GM12892 (cell line): Measurements from ENCODE around the gene CLEC16A.

Experiments
- DNase-seq: peaks from one replicate; pipeline ENCODE4 v3.0.0; 2011; ENCODE audit not compliant: insufficient read length
- FAIRE-seq: peaks from 2 replicates; lab custom pipeline; 2011; peaks lifted over from hg19 to GRCh38; lab: Jason Lieb, UNC
- POLR2A ChIP-seq: IDR thresholded peaks from 2 replicates; pipeline ENCODE4 v1.6.1; 2011; ENCODE audit warnings: low read depth, low read length, control low read depth
- POLR2AphosphoS5 ChIP-seq: IDR thresholded peaks from 2 replicates; pipeline ENCODE4 v1.6.1; 2011; ENCODE audit warnings: low read depth, low read length, control low read depth
- TAF1 ChIP-seq: IDR thresholded peaks from 2 replicates; pipeline ENCODE4 v1.6.1; 2011; ENCODE audit warnings: low read depth, mild to moderate bottlenecking, control low read depth, low read length, borderline replicate concordance

Gene CLEC16A

GRCh38 chr16:11165894-11166665, 221.7 kb downstream of the CLEC16A start:
- DNase-seq (no peak), FAIRE-seq (no peak)
- no peak for TF ChIP-seq POLR2A
- TF ChIP-seq POLR2AphosphoS5, result no peak
- TF ChIP-seq TAF1, result no peak

DNA sequence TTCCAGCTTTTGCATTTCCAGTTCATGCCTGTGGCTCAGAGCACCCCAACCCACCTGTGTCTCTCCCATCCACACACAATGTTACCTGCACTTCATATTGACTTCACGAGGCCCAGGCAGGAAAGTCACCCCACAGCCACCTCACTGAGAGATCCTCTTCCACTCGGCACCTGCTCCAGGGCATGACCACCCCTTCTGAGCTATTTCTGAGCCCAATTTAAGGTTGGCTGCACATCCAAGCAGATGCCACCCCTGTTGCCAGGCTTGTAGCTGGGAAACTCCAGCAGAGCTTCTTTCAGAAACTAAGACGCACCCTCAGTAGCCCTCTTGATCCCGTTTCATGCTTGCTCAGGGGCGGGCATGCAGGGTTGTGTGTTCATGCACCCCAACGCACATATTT, 223.2 kb downstream of the CLEC16A start:
- no peak for TF ChIP-seq POLR2AphosphoS5
- TF ChIP-seq TAF1, result no peak
- TF ChIP-seq POLR2A, result no peak
- FAIRE-seq (no peak), DNase-seq (no peak)

- DNase-seq, result no peak
- TF ChIP-seq POLR2AphosphoS5 (no peak), TAF1 (no peak), POLR2A (no peak)
- no peak for FAIRE-seq
These were observed 224.2 kb downstream of the CLEC16A start for GRCh38 chr16:11168386-11169051.

DNA sequence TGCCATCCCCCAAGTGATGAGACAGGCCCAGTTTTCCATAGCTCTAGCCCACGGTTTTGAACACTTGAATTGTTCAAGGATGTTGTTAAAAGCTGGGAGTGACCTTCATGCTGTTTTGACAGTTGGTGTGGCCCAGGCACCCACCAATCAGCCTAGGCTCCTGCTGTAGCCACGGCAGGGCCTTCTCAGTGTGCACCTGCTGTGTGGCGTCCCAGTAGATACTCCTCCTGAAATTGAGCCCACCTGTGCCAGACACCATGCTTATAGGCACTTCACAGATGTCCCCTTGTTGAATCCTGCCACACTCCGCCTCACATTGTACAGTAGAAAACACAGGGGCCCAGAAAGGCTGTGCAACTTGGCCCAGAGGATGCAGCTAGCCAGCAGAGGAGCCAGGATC, 225.3 kb downstream of the CLEC16A start:
- DNase-seq (no peak), FAIRE-seq (no peak)
- TF ChIP-seq TAF1, result no peak
- no peak for TF ChIP-seq POLR2A
- no peak for TF ChIP-seq POLR2AphosphoS5

- no peak for DNase-seq
- no peak for FAIRE-seq
- TF ChIP-seq POLR2AphosphoS5 (no peak), POLR2A (no peak), TAF1 (no peak)
These were observed 225.8 kb downstream of the CLEC16A start for GRCh38 chr16:11170201-11170600.

- FAIRE-seq, result no peak
- no peak for DNase-seq
- TF ChIP-seq POLR2AphosphoS5, result no peak
- no peak for TF ChIP-seq POLR2A
- TF ChIP-seq TAF1, result no peak
These were observed 226.5 kb downstream of the CLEC16A start for GRCh38 chr16:11170696-11171447.

- DNase-seq (no peak), FAIRE-seq (no peak)
- TF ChIP-seq POLR2AphosphoS5, result no peak
- TF ChIP-seq POLR2A, result no peak
- TF ChIP-seq TAF1, result no peak
These were observed 227.0 kb downstream of the CLEC16A start for GRCh38 chr16:11171448-11171709.

- FAIRE-seq (peak; percentile 56), DNase-seq (no peak)
- TF ChIP-seq POLR2AphosphoS5, result peak; percentile 25; the same call in 1 of the 2 replicates
- no peak for TF ChIP-seq POLR2A
These were observed 227.5 kb downstream of the CLEC16A start for GRCh38 chr16:11171757-11172299.

- FAIRE-seq, result no peak
- no peak for DNase-seq
- TF ChIP-seq POLR2A, result no peak
- no peak for TF ChIP-seq POLR2AphosphoS5
- no peak for TF ChIP-seq TAF1
These were observed 229.1 kb downstream of the CLEC16A start for GRCh38 chr16:11173426-11173825.

DNA sequence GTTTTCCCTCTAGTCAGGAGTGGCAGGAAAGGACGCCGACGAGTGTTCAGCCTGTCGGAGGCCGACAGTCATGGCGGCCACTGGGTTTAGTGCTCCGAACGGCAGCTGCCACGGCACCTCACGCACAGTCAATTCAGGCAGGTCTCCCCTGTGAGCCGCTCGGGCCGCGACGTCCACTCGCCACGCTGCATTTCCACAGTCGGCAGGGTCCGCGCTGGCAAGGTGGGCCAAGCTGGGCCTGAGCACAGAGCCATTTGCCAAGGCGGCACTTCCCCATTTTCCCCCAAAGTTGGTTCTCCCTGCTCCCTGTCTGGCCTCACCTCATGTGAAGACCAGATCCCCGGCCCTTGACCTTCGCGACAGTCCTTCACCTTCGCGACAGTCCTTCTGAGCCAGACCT, 229.8 kb downstream of the CLEC16A start:
- no peak for DNase-seq
- TF ChIP-seq TAF1, result no peak
- TF ChIP-seq POLR2AphosphoS5, result no peak
- no peak for FAIRE-seq

DNA sequence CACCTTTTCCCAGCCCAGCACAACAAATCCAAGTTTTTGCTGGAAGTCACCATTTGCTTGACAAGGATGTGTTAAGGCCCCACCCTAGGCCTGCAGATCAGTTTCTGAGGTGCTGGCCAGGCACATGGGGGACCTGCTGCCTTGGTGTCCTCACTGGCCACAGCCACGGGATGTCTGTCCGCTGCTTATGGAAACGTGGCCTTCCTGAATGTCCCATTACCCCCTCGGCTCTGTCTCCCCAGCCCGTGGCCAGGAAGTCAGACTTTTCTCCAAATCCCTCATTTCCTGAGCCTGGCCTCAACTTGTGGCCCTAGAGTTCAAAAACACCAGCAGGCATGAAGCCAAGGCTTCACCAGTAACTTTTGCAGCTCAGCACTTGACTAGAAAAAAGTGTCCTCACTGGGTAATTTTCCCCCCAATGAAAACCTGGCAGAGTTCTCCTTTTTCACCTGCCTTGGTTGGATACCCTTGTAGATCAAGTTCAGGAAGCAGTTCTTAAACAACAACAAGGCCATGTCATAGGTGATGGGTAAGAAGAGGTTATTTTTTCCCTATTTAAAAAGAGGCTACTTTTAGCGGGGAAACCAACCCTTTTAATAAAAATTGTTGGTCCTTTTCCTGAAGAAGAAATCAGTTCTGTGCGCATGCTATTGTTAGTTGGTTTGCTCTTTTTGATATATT, 230.9 kb downstream of the CLEC16A start:
- DNase-seq (no peak), FAIRE-seq (no peak)
- TF ChIP-seq TAF1 (no peak), POLR2AphosphoS5 (no peak), POLR2A (no peak)
